ENCODE measurements around the gene GTF3C5.

GRCh38 chr9:133026426-133026825 lies 4.4 kb upstream of the GTF3C5 start:
- TF ChIP-seq EZH2 (IDR thresholded peaks at IDR 0.05) (no peak), FOXP2 (optimal IDR thresholded peaks at IDR 0.05; ENCODE audit: control extremely low read depth, extremely low read length, insufficient read depth) (no peak), POLR2AphosphoS5 (IDR thresholded peaks at IDR 0.05; ENCODE audit: borderline replicate concordance, low read depth, low read length) (no peak)
